Dermis microvascular lymphatic vessel endothelial cell (primary cell): Measurements from ENCODE around the gene MOV10L1. TPM values are rescaled to one million over a fixed set of nuclear protein-coding genes. Genes with fewer than 3 reads are reported as not detected.
"Not testable (repeated sequence)": the region's sequence is repeated elsewhere in the genome, so short reads cannot be mapped to it uniquely, and the experiment has no call there.

Source experiments
- DNase-seq, 2 donors: peaks; one replicate each; pipeline versions ENCODE4 v3.0.0 to v3.0.0-alpha.2; 2010; ENCODE audit warnings: low read depth in 2 of 2
- total RNA-seq: library from RNA; depleted of rRNA; stranded (reverse); fragments of >200 nt; gene quantifications from 2 replicates; pipeline ENCODE4 v1.2.1, GENCODE V29; 2014

The MOV10L1 gene
- total RNA-seq, 1 donor from 2014 or later: 22.7 TPM

DNA sequence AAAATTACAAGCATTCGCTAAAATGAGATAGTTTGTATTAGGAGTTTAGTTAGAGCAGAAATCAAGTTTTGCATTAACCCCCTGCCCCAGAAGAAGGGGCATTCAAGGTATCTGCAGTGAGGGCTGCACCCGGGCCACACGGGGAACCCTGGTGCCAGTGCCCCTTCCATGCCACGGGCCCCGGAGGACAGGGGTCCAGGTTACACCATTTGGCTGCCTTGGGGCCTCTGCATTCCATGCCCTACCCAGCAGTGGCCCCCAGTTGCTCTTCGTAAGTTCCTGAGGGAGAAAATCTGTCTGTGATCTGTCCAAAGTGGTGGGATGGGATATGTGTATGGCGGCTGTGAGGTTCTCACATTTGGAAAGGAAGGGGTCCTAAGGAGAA lies 63.9 kb downstream of the MOV10L1 start:
- DNase-seq: no peak

DNA sequence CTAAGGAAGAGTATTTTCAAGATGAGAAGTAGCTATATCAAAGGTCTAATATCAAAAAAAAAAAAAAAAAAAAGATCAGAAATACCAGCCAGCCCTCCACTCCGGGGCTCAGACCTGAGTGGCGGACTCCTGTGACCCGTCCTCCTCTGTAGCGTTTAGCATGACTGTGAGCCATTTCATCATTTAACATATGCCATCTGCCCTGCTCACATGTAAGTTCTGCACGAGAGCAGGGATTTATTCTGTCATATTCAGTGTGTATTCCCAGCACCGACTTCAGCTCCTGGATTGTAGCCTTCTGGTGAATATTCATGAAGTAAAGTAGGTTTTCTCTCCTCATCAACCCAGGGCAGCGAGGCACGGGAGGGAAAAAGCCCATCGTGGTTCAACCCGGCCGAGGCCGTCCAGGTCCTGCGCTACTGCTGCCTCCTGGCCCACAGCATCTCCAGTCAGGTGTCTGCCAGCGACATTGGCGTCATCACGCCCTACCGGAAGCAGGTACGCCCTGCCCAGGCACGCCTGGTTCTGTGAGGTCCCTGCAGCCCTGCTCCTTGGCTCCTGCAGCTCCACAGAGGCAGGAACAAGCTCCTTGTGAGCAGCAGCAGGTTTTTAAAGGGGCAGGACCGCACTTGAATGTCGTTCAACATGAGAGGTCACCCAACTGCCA lies 68.0 kb downstream of the MOV10L1 start:
- no peak for DNase-seq

DNA sequence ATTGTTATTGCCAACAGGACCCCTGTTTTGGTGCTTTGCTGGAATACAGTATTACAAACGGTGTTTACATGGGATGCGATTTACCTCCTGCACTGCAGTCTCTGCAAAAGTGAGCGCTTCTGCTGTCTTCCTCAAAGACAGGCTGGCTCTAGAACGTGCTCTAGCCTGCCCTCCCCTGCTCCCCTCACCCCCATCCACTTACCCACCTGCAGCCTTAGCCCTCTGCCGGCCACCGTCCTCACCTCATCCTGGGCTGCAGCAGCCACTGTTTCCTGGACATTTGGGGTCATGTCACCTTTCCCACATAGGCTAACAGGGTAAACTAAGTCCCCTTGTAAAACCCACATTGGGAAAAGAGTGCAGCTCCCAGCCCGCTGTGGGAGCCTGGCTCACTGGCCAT lies 71.1 kb downstream of the MOV10L1 start:
- DNase-seq: no peak

- DNase-seq: no peak
Observed at GRCh38 chr22:50161508-50162390, 71.9 kb downstream of the MOV10L1 start.

- no peak for DNase-seq
Observed at GRCh38 chr22:50162391-50162956, 72.7 kb downstream of the MOV10L1 start.

- no peak for DNase-seq
Observed at GRCh38 chr22:50165436-50166123, 75.8 kb downstream of the MOV10L1 start.

DNA sequence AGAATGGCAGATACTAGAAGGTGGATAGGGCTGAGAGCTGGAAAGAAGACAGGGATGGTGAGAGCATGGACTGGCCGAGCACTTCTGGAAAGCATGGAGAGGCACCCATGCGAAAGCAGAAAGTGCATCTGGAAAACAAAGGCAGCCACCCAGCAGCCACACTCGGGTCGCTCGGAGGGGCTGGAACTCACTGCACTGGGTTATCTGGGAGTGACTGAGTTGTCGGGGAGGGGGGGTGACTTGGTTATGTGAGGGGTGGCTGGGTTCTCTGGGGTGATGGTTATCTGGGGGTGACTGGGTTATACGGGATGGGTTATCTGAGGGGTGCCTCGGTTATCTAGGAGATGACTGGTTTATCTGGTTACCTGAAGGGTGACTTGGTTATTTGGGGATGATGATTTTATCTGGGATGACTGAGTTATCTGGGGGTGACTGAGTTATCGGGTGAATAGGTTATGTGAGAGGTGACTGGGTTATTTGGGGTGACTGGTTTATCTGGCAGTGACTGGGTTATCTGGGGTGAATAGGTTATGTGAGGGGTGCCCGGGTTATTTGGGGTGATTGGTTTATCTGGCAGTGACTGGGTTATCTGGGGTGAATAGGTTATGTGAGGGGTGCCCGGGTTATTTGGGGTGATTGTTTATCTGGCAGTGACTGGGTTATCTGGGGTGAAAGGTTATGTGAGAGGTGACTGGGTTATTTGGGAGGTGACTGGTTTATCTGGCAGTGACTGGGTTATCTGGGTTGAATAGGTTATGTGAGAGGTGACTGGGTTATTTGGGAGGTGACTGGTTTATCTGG lies 78.1 kb downstream of the MOV10L1 start:
- no peak for DNase-seq

DNA sequence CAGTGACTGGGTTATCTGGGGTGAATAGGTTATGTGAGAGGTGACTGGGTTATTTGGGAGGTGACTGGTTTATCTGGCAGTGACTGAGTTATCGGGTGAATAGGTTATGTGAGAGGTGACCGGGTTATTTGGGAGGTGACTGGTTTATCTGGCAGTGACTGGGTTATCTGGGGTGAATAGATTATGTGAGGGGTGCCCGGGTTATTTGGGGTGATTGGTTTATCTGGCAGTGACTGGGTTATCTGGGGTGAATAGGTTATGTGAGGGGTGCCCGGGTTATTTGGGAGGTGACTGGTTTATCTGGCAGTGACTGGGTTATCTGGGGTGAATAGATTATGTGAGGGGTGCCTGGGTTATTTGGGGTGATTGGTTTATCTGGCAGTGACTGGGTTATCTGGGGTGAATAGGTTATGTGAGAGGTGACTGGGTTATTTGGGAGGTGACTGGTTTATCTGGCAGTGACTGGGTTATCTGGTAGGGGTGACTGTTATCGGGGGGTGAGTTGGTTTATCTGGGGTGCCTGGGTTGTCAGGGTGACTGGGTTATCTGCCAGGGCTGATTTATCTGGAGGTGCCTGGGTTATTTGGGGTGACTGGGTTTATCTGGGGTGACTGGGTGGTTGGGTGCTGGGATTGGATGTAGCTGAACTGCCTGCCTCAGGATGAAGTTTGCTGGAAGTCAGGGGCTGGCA lies 78.8 kb downstream of the MOV10L1 start:
- DNase-seq: not testable (repeated sequence)

- DNase-seq: no peak
Observed at GRCh38 chr22:50169181-50169759, 79.5 kb downstream of the MOV10L1 start.

DNA sequence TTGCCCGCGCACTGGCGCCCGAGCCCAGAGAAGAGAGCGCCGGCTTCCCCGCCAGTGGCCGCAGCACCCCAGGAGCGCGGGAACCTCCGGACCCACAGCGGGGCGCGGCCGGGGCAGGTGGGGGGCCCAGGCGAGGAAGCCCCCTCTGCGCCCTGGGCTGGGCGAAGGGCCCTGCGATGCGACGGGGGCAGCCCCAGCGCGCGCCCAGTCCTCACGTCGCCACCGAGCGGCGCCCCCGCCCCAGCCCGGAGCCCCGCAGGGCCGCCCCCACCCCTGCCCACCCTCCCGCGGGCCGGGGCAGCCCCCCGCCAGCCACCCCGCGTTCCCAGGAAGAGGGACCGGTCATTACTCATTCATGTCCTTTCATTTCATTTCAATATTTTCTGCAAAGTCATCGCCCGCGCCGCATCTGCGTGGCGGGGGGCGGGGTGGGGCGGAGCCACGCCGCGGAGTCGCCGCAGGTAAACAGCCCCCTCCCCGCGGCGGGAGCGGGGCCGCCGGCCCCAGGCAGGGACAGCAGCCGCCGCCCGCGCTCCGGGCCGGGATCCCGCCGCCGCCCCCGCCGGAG lies 80.1 kb downstream of the MOV10L1 start:
- peak in 1 of 2 donors; percentile 42 for DNase-seq

DNA sequence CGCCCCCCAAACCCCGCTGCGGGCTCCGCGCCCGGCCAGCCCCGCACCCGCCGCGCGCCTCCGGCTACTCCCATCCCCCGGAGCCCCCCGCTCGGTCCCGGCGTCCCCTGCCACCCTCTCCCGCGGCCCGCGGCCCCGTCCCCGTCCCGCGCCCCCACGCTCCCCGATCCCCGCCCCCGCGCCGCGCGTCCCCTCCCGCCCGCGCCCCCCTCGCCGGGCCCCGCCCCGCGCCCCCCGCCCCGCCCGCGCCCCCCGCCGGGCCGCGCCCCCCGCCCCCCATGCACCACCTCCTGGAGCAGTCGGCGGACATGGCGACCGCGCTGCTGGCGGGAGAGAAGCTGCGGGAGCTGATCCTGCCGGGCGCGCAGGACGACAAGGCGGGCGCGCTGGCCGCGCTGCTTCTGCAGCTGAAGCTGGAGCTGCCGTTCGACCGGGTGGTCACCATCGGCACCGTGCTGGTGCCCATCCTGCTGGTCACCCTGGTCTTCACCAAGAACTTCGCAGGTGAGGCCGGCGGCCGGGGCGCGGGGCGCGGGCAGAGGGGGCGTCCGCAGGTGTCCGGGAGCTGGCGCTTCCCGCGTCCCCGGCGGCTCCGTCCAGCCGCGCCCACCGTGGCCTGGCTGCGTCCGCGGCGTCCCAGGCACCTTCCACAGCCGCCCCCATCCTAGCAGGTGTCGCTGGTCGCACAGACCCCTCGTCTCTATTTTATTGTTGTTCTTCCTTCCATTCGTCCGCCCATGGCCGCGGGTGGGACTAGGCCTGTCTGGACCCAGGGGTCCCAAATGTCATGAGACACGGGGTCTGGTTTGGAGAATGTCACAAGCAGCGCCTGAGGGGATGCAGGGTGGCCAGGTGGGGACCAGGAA lies 80.9 kb downstream of the MOV10L1 start, which contains the start of gene PANX2:
Gene PANX2 (plus strand): TSS at position 279 of the 866 bp plus-strand sequence. CDS start 0 bp downstream, at position 279.
- DNase-seq: peak in 1 of 2 donors; percentile 37

DNA sequence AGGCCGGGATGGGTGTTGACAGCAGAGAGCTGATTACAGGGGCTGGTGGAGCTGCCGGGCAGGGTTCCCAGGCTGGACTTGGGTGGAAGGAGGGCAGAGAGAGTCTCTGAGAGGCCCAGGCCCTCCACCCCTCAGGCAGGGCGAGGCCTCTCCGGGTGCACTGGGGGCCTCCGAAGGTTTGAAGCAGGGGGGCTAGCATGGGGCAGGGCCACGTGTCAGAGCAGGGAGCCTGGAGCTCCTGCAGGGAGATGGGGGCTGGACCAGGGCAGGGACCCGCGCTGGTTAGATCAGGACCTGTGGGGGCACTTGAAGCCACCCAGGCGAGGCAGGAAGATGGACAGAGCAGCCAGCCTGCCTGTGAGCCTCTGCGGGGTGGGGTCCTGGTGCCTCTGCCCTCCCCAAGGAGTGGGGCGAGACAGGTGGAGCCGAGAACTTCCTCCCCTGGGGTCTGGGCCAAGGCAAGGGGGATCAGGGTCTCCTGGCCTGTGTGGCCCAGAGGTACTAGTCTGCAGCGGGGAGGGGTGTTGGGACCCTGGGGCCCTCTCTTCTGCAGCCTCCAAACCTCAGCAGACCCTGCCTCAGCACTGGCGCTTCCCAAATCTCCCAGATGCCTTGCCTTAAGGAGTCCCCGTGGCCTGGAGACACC lies 81.6 kb downstream of the MOV10L1 start:
- no peak for DNase-seq

GRCh38 chr22:50171965-50172421 lies 82.2 kb downstream of the MOV10L1 start:
- no peak for DNase-seq

DNA sequence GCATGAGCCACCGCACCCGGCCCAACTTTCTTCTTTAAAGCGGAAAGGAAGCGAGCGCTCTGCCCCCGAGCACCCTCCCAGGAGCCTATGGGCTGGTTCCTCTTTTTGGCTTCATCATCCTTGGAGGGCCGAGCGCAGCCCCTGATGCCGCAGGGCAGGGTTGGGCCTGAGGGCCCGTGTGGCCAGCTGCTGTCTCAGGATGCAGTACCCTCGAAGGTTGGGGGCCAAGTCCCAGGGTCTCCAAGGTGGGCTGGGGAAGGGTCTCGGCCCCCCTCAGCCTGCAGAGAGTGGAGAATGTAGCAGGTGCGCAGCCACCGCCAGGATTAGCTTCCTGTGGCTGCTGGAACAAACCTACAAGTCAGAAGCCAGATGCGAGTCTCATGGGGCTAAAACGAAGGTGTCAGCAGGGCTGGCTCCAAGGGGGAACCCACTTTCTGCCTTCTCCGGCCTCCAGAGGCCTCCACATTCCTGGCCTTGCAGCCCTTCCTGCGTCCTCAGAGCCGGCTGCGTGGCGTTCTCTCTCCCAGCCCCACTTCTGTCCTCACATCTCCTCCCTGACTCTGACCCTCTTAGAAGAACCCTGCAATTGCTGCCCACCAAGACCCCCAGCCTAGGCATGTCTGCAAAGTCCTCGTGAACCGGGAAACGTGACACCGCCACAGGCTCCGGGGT lies 83.6 kb downstream of the MOV10L1 start:
- no peak for DNase-seq

DNA sequence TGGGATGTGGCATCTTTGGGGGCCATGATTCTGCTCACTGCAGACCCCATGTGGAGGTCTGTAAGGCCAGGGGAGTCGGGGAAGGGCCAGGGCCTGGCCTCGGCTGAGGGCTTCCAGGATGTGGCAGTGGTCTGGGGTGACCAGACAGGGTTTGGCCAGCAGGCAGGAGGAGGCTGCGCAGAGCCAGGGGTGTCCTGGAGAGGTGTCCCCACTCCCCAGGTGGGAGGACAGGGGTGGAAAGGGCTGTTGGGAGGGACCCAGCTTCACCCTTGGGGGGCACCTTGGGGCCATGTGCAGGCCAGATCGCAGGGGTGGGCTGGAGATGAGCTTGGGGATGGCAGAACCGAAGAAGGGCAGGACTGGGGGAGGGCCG lies 84.2 kb downstream of the MOV10L1 start:
- no peak for DNase-seq

GRCh38 chr22:50174382-50175190 lies 84.8 kb downstream of the MOV10L1 start:
- DNase-seq: no peak

DNA sequence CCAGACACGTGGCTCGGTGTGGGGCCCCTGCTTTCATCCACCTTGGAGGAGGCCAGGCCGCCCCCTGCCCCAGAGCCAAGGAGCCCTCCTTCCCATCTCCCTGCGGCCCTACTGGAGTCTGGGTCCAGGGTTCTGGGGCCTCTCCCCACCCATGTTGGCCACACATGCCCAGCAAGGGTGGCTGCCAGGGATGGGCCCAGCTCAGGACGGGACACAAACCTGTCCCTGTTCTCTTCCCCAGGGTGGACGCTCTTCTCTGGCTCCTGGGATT lies 85.3 kb downstream of the MOV10L1 start:
- DNase-seq: no peak
